Measurements from ENCODE around the gene CLDN5. TPM values are rescaled to one million over a fixed set of nuclear protein-coding genes. Genes with fewer than 3 reads are reported as not detected.
"Not testable (repeated sequence)": the region's sequence is repeated elsewhere in the genome, so short reads cannot be mapped to it uniquely, and the experiment has no call there.

Gene CLDN5
- total RNA-seq, 3 donors from 2014 or later = 65.0 to 301 (median 65.1) TPM

- Histone ChIP-seq H3K27me3 (no peaks in the 10 kb centered on the region), H3K36me3 (no peaks in the 10 kb centered on the region), H3K27ac (no peak overlapping the region), H3K4me1 (no peaks in the 10 kb centered on the region), H3K4me3 (no peak overlapping the region), H3K9me3 (no peaks in the 10 kb centered on the region)
- DNase-seq (ENCODE audit: low spot score in 2 of 2) = no peak
- TF ChIP-seq POLR2AphosphoS5 (IDR thresholded peaks at IDR 0.05) (no peak), POLR2A (IDR thresholded peaks at IDR 0.05) (no peak), CTCF (IDR thresholded peaks at IDR 0.05) (no peak)
- intact Hi-C loops (cut with DNase I; ENCODE audit: low total_unique reads) = no loop called here
Observed at GRCh38 chr22:19537941-19538488, 13.8 kb upstream of the CLDN5 start.

DNA sequence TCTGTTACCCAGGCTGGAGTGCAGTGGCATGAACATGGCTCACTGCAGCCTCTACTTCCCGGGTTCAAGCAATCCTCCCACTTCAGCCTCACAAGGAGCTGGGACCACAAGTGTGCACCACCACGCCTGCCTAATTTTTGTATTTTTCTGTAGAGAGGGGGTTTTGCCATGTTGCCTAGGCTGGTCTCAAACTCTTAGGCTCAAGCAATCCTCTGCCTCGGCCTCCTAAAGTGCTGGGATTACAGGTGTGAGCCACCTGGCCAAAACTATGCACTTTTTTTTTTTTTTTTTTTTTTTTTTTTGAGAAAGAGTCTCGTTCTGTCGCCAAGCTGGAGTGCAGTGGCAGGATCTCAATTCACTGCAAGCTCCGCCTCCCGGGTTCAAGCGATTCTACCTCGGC lies 12.4 kb upstream of the CLDN5 start:
- TF ChIP-seq POLR2A (IDR thresholded peaks at IDR 0.05) (no peak), CTCF (IDR thresholded peaks at IDR 0.05) (no peak), POLR2AphosphoS5 (IDR thresholded peaks at IDR 0.05) (no peak)
- Histone ChIP-seq H3K27ac (no peak overlapping the region), H3K27me3 (no peaks in the 10 kb centered on the region), H3K9me3 (no peaks in the 10 kb centered on the region), H3K4me3 (no peak overlapping the region), H3K36me3 (no peaks in the 10 kb centered on the region), H3K4me1 (no peaks in the 10 kb centered on the region)
- no peak for DNase-seq (ENCODE audit: low spot score in 2 of 2)
- intact Hi-C loops (cut with DNase I; ENCODE audit: low total_unique reads) = no loop called here

DNA sequence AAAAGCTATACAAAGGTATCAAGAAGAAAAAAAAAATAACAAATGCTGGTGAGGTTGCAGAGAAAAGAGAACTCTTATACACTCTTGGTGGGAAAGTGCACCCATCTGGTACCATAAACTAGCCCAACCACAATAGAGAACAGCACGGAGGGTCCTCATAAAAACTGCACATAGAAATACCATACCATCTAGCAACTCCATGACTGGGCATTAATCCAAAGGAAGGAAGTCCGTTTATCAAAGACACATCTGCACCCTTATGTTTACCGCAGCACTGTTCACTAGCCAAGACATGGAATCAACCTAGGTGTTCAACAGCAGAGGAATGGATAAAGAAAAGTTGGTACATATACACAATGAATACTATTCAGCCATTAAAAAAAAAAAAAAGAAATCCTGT lies 10.8 kb upstream of the CLDN5 start:
- no peaks in the 10 kb centered on the region for H3K9me3 ChIP-seq
- TF ChIP-seq POLR2A (IDR thresholded peaks at IDR 0.05) = no peak
- TF ChIP-seq POLR2AphosphoS5 (IDR thresholded peaks at IDR 0.05) = no peak
- no peak for TF ChIP-seq CTCF (IDR thresholded peaks at IDR 0.05)
- DNase-seq (ENCODE audit: low spot score in 2 of 2) = no peak
- no peaks in the 10 kb centered on the region for H3K36me3 ChIP-seq
- H3K4me3 ChIP-seq = no peak overlapping the region
- no peaks in the 10 kb centered on the region for H3K27me3 ChIP-seq
- no peak overlapping the region for H3K27ac ChIP-seq
- intact Hi-C loops (cut with DNase I; ENCODE audit: low total_unique reads) = no loop called here
- H3K4me1 ChIP-seq = no peaks in the 10 kb centered on the region

DNA sequence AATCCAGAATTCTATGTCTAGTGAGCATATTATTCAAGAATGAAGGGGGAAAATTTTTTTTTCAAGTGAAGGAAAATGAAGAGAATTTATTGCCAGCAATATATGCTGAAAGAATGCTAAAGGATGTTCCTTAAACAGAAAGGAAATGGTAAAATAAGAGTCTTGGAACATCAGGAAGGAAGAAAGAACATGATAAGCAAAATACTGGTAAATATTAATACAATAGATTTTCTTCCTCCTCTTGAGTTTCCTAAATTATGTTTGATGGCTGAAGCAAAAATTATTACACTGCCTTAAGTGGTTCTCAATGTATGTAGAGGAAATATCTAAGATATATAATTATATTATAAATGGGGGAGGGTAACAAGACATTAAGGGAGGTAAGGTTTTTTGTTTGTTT lies 9.6 kb upstream of the CLDN5 start:
- H3K27ac ChIP-seq = no peak overlapping the region
- intact Hi-C loops (cut with DNase I; ENCODE audit: low total_unique reads) = no loop called here
- TF ChIP-seq CTCF (IDR thresholded peaks at IDR 0.05) = no peak
- TF ChIP-seq POLR2A (IDR thresholded peaks at IDR 0.05) = no peak
- no peak for TF ChIP-seq POLR2AphosphoS5 (IDR thresholded peaks at IDR 0.05)

DNA sequence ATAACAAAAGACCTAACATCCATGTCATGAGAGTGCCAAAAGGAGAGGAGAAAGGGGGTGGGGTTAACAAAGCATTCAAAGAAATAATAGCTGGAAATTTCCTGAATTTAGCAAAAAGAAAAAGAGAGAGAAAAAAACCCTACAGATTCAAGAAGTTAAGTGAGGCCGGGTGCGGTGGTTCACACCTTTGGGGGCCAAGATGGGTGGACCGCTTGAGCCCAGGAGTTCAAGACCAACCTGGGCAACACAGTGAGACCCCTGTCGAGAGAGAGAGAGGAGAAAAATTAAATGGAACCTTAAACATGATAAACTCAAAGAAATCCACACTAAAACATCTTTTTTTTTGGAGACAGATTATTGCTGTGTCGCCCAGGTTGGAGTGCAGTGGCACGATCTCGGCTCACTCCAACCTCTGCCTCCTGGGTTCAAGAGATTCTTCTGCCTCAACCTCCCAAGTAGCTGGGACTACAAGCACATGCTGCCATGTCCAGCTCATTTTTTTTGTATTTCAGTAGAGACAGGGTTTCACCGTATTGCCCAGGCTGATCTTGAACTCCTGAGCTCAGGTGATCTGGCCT lies 8.9 kb upstream of the CLDN5 start:
- intact Hi-C loops (cut with DNase I; ENCODE audit: low total_unique reads) = no loop called here
- Histone ChIP-seq H3K27ac (no peak overlapping the region), H3K36me3 (no peaks in the 10 kb centered on the region), H3K4me1 (no peaks in the 10 kb centered on the region), H3K27me3 (peaks cover 0 to 4% of the 10 kb centered on the region in 2 donors), H3K9me3 (no peaks in the 10 kb centered on the region), H3K4me3 (no peak overlapping the region)
- no peak for TF ChIP-seq CTCF (IDR thresholded peaks at IDR 0.05)
- TF ChIP-seq POLR2AphosphoS5 (IDR thresholded peaks at IDR 0.05) = no peak
- no peak for TF ChIP-seq POLR2A (IDR thresholded peaks at IDR 0.05)
- no peak for DNase-seq (ENCODE audit: low spot score in 2 of 2)

More for the DNA sequence above, 9.6 kb upstream of the CLDN5 start:
- H3K36me3 ChIP-seq = no peaks in the 10 kb centered on the region
- no peak overlapping the region for H3K4me3 ChIP-seq
- peaks cover 0 to 4% of the 10 kb centered on the region in 2 donors for H3K27me3 ChIP-seq
- no peaks in the 10 kb centered on the region for H3K9me3 ChIP-seq
- no peak for DNase-seq (ENCODE audit: low spot score in 2 of 2)
- no peaks in the 10 kb centered on the region for H3K4me1 ChIP-seq

DNA sequence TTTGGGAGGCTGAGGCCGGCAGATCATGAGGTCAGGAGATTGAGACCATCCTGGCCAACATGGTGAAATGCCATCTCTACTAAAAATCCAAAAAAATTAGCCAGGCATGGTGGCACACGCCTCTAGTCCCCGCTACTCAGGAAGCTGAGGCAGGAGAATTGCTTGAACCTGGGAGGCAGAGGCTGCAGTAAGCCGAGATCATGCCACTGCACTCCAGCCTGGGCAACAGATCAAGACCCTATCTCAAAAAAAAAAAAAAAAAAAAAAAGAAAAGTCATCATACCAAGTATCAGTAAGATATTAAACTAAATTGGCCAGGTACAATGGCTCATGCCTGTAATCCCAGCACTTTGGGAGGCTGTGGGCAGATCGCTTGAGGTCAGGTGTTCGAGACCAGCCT lies 7.1 kb upstream of the CLDN5 start:
- intact Hi-C loops (cut with DNase I; ENCODE audit: low total_unique reads); H3K36me3 ChIP-seq; H3K9me3 ChIP-seq; H3K27ac ChIP-seq; H3K4me3 ChIP-seq; DNase-seq (ENCODE audit: low spot score in 2 of 2); H3K4me1 ChIP-seq: not testable (repeated sequence)
- peaks cover 0 to 12% of the 10 kb centered on the region in 2 donors for H3K27me3 ChIP-seq
